ENCODE measurements around the gene LCE7A. TPM values are rescaled to one million over a fixed set of nuclear protein-coding genes. Genes with fewer than 3 reads are reported as not detected.

Gene LCE7A
- total RNA-seq, 1 experiment from 2014 or later: not detected

GRCh38 chr1:152836870-152837269, 22.9 kb upstream of the LCE7A start (continued):
- TF ChIP-seq ARID4B (CRISPR knock-in tag; IDR thresholded peaks at IDR 0.05; ENCODE audit: borderline replicate concordance) (no peak), ZNF671 (CRISPR knock-in tag; IDR thresholded peaks at IDR 0.05) (no peak), FOXP1 (CRISPR knock-in tag; IDR thresholded peaks at IDR 0.05; ENCODE audit: borderline replicate concordance) (no peak), JUN (CRISPR knock-in tag; IDR thresholded peaks at IDR 0.05) (no peak)

- POLR2A ChIA-PET: no interaction called here
- CTCF ChIA-PET: interaction anchor here (1.2 kb wide), 1 partner anchor 27 kb away, joined by 4 read pairs; no protein-coding TSS in a partner anchor
- DNase-seq (ENCODE audit: low spot score): no peak
- peaks cover 3% of the 10 kb centered on the region; the same call in 1 of the 2 replicates for H3K27me3 Mint-ChIP-seq (ENCODE audit: low read depth)
- H3K4me3 Mint-ChIP-seq: no peak within 1 kb of the TSS
- peaks cover 54% of the 10 kb centered on the region for H3K36me3 Mint-ChIP-seq
- no peak for TF ChIP-seq PRDM15 (CRISPR knock-in tag; IDR thresholded peaks at IDR 0.05)
- no peak for TF ChIP-seq SP1 (CRISPR knock-in tag; conservative IDR thresholded peaks at IDR 0.05)
- no peak for TF ChIP-seq IRF2 (CRISPR knock-in tag; IDR thresholded peaks at IDR 0.05; ENCODE audit: borderline replicate concordance, low read depth)
- no peak for TF ChIP-seq USF1 (CRISPR knock-in tag; IDR thresholded peaks at IDR 0.05)
- no peak for TF ChIP-seq ZSCAN18 (CRISPR knock-in tag; IDR thresholded peaks at IDR 0.05)
- TF ChIP-seq ZNF396 (CRISPR knock-in tag; IDR thresholded peaks at IDR 0.05; ENCODE audit: borderline replicate concordance): no peak
- no peak for TF ChIP-seq ELF4 (CRISPR knock-in tag; IDR thresholded peaks at IDR 0.05; ENCODE audit: low read depth)
- H3K27ac Mint-ChIP-seq: no peak within 1 kb of the TSS
- no peak for ATAC-seq
- H3K9me3 Mint-ChIP-seq: peaks cover 73% of the 10 kb centered on the region
- no peaks in the 10 kb centered on the region for H3K4me1 Mint-ChIP-seq
These were observed 17.2 kb upstream of the LCE7A start, which contains the start of gene LCE6A for GRCh38 chr1:152842556-152842955. Gene LCE6A (plus strand): TSS chr1:152842856. CDS start chr1:152843521, 665 bp downstream.

- POLR2A ChIA-PET: no interaction called here
- Mint-ChIP-seq H3K9me3 (peaks cover 92% of the 10 kb centered on the region), H3K36me3 (peaks cover 67% of the 10 kb centered on the region), H3K27me3 (ENCODE audit: low read depth) (peaks cover 11% of the 10 kb centered on the region), H3K27ac (no peak overlapping the region), H3K4me3 (no peak overlapping the region), H3K4me1 (no peaks in the 10 kb centered on the region)
- DNase-seq (ENCODE audit: low spot score): no peak
- CTCF ChIA-PET: no interaction called here
- ATAC-seq: no peak
- TF ChIP-seq ERG (CRISPR knock-in tag; IDR thresholded peaks at IDR 0.05): no peak
- no peak for TF ChIP-seq ARID4B (CRISPR knock-in tag; IDR thresholded peaks at IDR 0.05; ENCODE audit: borderline replicate concordance)
- TF ChIP-seq ELF4 (CRISPR knock-in tag; IDR thresholded peaks at IDR 0.05; ENCODE audit: low read depth): no peak
- TF ChIP-seq HMGA2 (CRISPR knock-in tag; IDR thresholded peaks at IDR 0.05): no peak
- TF ChIP-seq ATF2 (CRISPR knock-in tag; IDR thresholded peaks at IDR 0.05; ENCODE audit: borderline replicate concordance, low read depth): no peak
- no peak for TF ChIP-seq TCF7 (CRISPR knock-in tag; IDR thresholded peaks at IDR 0.05; ENCODE audit: low read depth)
These were observed 4.1 kb upstream of the LCE7A start for GRCh38 chr1:152855661-152856060.

All from WTC11 (cell line).